Stimulated activated CD8-positive, alpha-beta memory T cell treated with anti-CD3 and anti-CD28 coated beads, Interleukin-15, amount 100 ng/mL, for 1 hour (primary cell): ENCODE results near the gene RUFY2.
"Not testable (repeated sequence)": the region's sequence is repeated elsewhere in the genome, so short reads cannot be mapped to it uniquely, and the experiment has no call there.

Experiments used
- DNase-seq: peaks from one replicate; pipeline ENCODE4 v3.0.0-alpha.2; 2020; ENCODE audit warnings: low read depth

RUFY2 gene

DNA sequence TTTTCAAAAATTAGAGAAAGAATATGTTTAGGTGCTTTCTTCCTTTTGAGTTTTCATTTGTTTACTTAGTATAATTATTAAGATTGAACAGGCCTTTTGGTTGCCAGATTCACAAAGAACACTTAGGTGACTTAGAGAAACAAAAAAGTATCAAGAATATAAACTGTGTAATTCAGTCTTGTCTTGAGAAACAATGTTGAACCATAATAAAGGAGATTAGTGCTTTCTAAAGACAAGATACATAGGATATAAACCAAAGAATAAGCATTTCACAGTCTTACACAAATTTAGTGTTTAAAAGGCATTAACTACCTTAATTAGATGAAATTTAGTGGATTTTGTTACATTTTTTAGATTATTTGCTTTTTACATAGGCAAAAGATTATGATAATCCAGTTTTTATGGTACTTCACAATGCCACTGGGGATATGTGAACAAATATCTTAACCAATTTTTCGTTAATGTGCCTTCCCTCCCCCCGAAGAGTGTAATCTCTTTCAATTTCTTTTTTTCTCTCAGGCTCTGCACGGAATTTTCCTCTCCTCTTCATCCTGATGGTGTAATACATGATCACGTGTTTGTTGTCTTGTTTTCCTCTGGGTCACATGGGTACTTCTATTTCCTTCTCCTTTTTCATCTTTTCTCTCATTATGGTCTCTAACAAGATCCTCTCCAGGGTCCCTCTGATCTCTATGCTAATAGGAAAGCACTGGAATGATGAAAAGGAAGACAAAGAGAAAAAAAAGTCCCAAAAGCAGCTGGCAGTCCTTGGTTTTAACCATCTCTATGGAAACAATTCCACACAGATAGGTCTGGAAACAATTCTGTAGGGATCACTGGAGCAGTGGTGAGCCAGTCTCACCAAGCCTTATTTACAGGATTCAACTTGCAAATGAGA is 78.9 kb downstream of the RUFY2 start:
- no peak for DNase-seq

GRCh38 chr10:68324396-68324795 is 82.7 kb downstream of the RUFY2 start:
- not testable (repeated sequence) for DNase-seq

DNA sequence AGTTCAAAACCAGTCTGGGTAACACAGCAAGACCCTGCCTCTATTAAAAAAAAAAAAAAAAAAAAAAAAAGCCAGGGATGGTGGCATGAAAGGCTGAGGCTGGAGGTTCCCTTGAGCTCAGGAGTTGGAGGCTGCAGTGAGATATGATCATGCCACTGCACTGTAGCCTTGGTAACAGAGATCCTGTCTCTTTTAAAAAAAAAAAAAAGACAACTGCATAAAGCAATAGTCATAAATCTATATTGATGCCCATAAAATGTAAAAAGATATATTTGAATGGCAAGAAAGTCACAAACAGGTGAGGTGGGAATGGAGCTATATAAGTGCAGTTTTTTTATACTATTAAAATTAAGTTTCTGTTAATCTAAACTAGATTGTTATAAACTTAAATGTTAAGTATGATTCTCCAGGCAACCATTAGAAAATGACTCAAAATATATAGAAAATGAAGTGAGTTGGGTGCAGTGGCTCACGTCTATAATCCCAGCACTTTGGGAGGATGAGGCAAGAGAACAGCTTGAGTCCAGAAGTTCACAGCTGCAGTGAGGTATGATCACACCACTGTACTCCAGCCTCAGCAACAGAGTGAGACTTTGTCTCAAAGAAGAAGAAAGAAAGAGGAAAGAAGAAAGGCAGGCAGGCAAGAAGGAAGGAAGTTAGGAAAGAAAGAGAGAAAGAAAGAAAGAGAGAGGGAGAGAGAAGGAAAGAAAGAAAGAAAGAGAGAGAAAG is 88.6 kb downstream of the RUFY2 start:
- DNase-seq, result no peak

DNA sequence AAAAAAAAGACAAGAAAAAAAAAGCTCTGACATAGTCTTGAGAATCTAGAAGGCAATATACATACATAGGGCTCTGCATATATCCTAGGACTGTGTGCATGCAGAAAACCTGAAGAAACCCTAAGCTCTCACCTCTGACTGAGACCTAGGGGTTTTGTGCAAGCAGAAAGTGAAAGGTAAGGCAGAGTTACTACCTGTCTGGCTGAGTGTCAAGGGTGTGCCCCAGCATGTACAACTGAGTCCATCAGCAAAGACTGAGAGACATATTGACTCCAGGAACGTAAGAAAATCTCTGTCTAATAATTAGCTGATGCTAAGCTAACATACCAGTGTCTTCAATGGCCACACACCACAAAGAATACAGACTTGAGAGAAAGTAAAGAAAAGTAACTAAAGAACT is 91.5 kb downstream of the RUFY2 start:
- DNase-seq, result no peak

- DNase-seq, result not testable (repeated sequence)
These were observed 92.1 kb downstream of the RUFY2 start for GRCh38 chr10:68314930-68315329.

DNA sequence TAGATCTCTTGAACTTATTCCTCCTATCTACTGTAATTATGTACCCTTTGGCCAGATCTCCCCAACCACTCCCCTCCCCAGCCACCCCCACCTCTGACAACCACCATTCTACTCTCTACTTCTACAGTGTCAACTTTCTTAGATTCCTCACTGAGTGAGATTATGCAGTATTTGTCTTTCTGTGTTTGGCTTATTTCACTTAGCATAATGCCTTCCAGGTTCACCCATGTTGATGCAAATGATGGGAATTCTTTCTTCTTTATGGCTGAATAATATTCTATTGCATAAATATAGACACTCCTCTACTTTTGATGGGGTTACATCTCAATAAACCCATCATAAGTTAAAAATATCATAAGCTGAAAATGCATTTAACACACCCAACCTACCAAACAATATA is 96.5 kb downstream of the RUFY2 start:
- no peak for DNase-seq

- DNase-seq, result no peak
These were observed 101.2 kb downstream of the RUFY2 start for GRCh38 chr10:68305854-68306253.

GRCh38 chr10:68303849-68304412 is 103.1 kb downstream of the RUFY2 start:
- no peak for DNase-seq

DNA sequence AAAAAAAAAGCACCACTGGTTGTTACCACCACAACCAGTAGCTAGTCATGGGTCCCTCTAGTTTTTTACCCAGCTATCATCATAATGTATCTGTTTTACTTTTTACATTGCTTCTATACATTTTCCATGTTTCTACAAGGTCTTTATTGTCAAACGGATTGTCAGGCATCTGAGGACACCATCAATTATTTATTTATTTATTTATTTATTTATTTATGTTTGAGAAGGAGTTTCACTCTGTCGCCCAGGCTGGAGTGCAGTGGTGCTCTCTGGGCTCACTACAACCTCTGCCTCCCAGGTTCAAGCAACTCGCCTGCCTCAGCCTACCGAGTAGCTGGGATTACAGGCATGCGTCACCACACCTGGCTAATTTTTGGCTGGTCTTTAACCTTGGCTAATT is 104.2 kb downstream of the RUFY2 start:
- no peak for DNase-seq

DNA sequence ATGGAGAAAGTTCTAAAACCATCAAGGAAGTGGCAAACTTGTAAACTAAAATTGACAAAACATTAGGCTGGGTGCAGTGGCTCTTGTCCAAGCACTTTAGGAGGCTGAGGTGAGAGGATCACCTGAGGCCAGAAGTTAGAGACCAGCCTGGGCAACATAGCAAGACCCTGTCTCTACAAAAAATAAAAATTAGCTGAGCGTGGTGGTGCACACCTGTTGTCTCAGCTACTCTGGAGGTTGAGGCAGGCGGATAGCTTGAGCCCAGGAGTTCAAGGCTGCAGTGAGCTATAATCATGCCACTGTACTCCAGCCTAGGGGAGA is 104.6 kb downstream of the RUFY2 start:
- no peak for DNase-seq

DNA sequence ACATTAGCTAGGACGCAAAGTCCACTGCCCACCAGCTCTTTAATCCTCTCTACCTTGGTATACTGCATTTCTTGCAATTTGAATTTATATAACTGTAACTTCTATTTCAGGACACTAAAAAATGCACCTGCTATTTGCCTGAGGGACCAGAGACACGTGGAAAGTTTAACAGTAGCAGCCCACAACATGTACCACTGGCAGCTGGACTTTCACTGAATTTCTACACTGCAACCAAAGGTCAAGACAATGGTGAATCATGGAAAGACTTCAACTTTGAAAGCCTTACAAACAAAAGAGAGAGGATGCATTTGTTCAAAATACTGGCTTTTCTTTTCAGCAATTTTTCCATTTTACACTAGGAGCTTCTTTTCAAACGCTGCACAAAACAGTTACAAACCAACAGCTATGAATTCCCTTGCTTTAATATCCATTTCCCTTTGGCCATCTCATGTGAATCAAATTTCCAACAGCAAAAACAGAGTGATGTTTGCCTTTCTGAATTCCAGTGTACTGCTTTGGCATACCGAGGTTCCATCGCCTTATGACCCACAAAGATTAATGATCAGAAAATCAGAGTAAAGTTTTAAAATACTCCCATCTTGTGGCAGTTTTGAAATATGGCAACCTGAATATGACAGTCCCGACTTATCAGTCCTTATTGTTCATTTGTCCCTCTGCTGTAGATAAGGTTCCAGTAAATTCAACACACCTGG is 105.1 kb downstream of the RUFY2 start:
- no peak for DNase-seq

- DNase-seq, result no peak
These were observed 105.8 kb downstream of the RUFY2 start for GRCh38 chr10:68301301-68301700.

DNA sequence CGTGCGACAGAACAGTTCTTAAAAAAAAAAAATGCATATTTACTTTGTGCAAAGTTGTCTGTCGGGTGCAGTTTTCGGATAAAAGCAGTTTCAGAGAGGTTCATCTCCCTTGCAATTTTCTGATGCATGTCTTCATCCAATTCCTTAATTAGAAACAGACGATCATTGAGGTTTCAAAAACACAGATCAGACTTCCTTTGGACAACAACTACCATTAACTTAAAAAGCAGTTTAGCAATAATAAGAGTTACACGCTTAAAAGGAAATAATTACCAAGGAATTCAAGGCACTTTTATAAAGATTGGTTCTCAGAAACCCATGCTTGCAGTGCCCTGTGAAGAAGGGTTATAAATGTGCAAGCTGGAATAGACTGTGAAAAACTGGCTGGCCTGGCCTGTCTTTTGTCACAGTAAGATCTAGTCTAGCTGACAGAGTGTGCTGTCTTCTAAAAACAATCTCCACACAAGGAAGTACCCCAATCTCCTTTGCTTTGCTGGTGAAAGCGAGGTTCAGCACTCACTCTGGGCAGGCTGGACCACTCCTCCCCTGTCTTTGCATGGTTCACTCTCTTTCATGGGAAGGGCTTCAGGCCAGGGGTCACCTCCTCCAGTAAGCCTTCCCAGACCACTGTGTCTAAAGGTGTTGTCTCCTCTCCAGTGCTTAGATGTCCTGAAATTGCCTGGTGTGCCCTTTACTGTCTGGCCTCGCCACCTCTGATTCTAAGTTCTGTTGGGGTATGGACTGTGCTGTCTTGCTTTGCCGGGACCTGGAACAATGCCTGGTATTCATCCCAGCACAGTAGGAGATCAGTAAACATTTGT is 110.0 kb downstream of the RUFY2 start:
- no peak for DNase-seq
